GM06990 (cell line): ENCODE measurements around the gene APLN.

Experiments
- DNase-seq: peaks from one replicate; pipeline ENCODE4 v3.0.0-alpha.2; 2011; ENCODE audit not compliant: insufficient read length; ENCODE audit errors: extremely low read depth
- H3K27me3 ChIP-seq: replicated peaks from 2 replicates; pipeline ENCODE4 v1.6.0; 2011; ENCODE audit warnings: low read length; ENCODE audit not compliant: control insufficient read depth, insufficient read depth
- H3K36me3 ChIP-seq: 2 replicates; pipeline ENCODE4 v1.5.1; 2011; ENCODE audit warnings: low read length; ENCODE audit not compliant: control insufficient read depth, insufficient read depth
- H3K4me3 ChIP-seq: replicated peaks from 2 replicates; pipeline ENCODE4 v1.5.1; 2011; ENCODE audit warnings: low read depth, mild to moderate bottlenecking, control low read depth, low read length
- TF ChIP-seq, protein P1 (sequence below): IDR thresholded peaks from 2 replicates; pipeline ENCODE4 v1.5.1; 2011; ENCODE audit warnings: low read length, control low read depth, mild to moderate bottlenecking, inconsistent platforms; ENCODE audit not compliant: insufficient read depth, poor library complexity, severe bottlenecking

The APLN gene

DNA sequence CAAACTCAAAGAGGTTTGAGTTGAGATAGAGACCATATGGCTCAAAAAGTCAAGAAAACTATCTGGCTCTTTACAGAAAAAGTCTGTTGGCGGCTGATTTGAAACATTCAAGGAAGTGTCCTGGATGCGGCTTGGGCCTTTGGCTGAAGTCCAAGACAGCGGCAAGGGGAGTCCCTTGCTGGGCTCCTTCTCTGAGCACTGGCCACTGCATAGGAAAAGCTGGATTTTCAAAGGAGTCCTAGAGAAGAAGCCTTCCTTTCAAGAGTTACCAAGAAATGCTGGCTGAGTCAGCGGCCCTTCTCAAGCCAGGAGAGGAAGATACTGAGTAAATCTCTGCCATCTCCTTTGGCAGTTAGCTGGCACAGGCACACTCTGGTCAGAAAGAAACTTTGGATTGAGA lies 12.1 kb downstream of the APLN start:
- Histone ChIP-seq H3K27me3 (no peaks in the 10 kb centered on the region; the same call in 1 of the 2 replicates), H3K4me3 (no peak overlapping the region), H3K36me3 (no peaks in the 10 kb centered on the region)
- no peak for DNase-seq
- TF ChIP-seq, protein P1, sequence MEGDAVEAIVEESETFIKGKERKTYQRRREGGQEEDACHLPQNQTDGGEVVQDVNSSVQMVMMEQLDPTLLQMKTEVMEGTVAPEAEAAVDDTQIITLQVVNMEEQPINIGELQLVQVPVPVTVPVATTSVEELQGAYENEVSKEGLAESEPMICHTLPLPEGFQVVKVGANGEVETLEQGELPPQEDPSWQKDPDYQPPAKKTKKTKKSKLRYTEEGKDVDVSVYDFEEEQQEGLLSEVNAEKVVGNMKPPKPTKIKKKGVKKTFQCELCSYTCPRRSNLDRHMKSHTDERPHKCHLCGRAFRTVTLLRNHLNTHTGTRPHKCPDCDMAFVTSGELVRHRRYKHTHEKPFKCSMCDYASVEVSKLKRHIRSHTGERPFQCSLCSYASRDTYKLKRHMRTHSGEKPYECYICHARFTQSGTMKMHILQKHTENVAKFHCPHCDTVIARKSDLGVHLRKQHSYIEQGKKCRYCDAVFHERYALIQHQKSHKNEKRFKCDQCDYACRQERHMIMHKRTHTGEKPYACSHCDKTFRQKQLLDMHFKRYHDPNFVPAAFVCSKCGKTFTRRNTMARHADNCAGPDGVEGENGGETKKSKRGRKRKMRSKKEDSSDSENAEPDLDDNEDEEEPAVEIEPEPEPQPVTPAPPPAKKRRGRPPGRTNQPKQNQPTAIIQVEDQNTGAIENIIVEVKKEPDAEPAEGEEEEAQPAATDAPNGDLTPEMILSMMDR: no peak

DNA sequence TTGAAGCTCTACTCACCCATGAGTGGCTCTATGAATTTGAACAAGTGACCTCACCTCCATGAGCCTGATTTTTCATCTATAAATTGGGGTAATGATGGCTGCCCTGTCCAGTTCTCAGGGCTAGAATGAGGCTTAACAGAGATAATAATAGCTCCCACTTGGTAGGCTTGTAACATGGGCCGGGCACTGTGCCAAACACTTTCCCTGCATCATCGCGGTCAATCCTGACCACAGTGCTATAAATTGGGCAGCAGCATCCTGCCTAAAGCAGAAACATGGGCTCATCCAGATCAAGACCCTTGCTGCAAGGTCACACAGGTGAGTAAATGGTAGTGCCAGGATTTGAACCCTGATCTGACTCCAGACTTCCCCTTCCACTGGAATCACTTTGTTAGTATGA lies 12.8 kb downstream of the APLN start:
- TF ChIP-seq, protein P1: no peak
- DNase-seq: no peak
- no peak overlapping the region for H3K4me3 ChIP-seq
- H3K36me3 ChIP-seq: no peaks in the 10 kb centered on the region
- no peaks in the 10 kb centered on the region; the same call in 1 of the 2 replicates for H3K27me3 ChIP-seq

DNA sequence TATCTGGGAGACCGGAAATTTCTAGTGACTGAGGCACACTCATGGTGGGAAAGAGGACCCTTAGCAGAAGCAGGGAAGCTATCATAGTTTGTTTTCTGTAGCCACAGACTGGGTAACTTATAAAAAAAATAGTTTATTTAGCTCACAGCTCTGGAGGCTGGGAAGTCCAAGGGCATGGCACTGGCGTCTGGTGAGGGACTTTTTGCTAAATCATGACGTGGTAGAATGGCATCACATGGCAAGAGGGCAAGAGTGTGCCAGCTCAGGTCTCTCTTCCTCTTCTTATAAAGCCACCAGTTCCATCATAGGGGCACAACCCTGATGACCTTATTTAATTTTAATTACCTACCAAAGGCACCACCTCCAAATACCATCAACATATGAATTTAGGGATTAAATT lies 13.3 kb downstream of the APLN start:
- DNase-seq: no peak
- Histone ChIP-seq H3K4me3 (no peak overlapping the region), H3K36me3 (no peaks in the 10 kb centered on the region), H3K27me3 (no peaks in the 10 kb centered on the region; the same call in 1 of the 2 replicates)
- TF ChIP-seq, protein P1: no peak

DNA sequence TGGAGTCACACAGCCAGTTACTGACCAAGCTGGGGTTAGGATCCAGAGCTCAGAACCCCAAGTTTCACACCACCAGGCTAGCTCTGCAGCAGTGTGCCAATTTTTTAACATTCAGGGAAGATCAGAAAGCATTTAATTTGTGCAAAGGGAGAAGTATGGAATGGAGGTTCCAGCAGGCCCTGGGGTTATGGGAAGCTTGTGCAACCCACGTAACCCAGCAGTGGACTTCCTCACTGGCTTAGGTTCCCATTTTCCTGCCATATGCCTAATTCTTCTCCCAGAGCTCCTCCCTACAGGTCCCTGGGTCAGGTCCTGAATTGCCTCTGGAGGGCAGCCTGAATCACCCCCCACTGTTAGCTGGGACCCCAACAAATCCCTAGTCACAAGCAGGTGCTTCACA lies 14.0 kb downstream of the APLN start:
- no peak for DNase-seq
- TF ChIP-seq, protein P1: no peak
- H3K4me3 ChIP-seq: no peak overlapping the region
- H3K27me3 ChIP-seq: no peaks in the 10 kb centered on the region; the same call in 1 of the 2 replicates
- H3K36me3 ChIP-seq: no peaks in the 10 kb centered on the region

DNA sequence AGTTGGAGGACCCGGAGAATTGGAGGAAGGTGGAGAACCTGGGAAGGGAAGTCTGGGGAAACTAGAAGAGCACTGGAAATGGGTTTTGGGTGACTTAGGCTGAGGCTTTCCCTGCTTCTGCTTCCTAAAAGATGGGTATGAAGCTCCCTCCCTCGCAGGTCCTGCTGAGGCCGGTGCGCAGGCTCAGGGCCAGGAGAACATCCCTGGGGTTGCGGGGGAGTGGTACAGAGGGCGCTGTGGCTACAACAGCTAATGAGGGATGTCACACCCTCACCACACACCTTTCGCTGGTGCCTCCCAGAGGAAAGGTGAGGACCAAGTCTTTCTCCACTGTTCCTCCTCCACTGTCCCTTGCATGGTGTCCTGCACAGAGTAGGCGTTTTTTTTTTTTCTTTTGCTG lies 15.8 kb downstream of the APLN start:
- Histone ChIP-seq H3K36me3 (no peaks in the 10 kb centered on the region), H3K27me3 (no peaks in the 10 kb centered on the region; the same call in 1 of the 2 replicates), H3K4me3 (no peak overlapping the region)
- TF ChIP-seq, protein P1: no peak
- no peak for DNase-seq
